Measurements from ENCODE around the gene FOXO6.
A peak's percentile ranks its signal among the peaks of the same experiment; 100 is the strongest.

FOXO6 gene

DNA sequence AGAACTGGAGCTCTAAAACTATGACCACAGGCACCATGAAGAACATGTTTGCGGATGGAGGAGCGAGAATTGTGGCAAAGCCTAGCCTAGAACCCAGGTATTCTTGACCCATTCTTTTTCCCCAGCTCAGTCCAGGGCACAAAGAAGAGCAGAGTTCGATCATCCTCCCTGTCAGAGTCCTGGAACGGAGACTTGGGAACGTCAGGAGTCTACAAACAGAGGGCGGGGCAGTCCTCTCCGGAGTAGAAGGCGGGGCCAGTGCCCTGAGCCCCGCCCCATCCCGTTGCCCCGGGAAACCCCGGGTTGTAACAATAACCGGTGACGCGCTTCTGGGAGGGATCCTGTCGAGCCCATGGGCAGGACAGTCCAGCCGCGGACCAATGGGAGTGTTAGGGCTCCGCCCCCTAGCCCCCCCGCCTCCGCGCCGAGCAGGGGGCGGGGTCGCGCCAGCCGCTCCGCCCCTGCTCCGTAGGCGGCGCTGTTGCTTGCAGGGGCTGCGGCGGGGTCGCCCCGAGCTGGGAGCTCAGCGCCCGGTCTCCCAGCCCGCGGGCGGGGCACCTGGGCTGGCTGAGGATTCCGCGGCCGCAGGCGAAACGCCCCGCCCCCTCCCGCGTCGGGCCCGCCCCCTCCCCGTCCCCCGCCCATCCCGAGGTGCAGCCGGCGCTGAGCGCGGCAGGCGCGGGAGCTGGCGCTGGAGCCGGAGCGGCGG is at the start of gene FOXO6:
Gene FOXO6, plus strand, starts transcription at position 649 of the 709 bp plus-strand sequence.
- TF ChIP-seq, protein P1, sequence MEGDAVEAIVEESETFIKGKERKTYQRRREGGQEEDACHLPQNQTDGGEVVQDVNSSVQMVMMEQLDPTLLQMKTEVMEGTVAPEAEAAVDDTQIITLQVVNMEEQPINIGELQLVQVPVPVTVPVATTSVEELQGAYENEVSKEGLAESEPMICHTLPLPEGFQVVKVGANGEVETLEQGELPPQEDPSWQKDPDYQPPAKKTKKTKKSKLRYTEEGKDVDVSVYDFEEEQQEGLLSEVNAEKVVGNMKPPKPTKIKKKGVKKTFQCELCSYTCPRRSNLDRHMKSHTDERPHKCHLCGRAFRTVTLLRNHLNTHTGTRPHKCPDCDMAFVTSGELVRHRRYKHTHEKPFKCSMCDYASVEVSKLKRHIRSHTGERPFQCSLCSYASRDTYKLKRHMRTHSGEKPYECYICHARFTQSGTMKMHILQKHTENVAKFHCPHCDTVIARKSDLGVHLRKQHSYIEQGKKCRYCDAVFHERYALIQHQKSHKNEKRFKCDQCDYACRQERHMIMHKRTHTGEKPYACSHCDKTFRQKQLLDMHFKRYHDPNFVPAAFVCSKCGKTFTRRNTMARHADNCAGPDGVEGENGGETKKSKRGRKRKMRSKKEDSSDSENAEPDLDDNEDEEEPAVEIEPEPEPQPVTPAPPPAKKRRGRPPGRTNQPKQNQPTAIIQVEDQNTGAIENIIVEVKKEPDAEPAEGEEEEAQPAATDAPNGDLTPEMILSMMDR (IDR thresholded peaks at IDR 0.05; ENCODE audit: insufficient read depth, low read length, missing control alignments): peak; percentile 28
- ChIA-PET POLR2A (no interaction called here), CTCF (interaction anchor here (1.0 to 2.0 kb wide), 10 partner anchors 9 to 77 kb away, joined by 3 to 9 read pairs (median 4); no protein-coding TSS in a partner anchor)
- H3K4me3 ChIP-seq (ENCODE audit: low read depth, low read length): peak within 1 kb of the TSS; percentile 55
- DNase-seq (ENCODE audit: low read depth, low spot score): peak; percentile 45

DNA sequence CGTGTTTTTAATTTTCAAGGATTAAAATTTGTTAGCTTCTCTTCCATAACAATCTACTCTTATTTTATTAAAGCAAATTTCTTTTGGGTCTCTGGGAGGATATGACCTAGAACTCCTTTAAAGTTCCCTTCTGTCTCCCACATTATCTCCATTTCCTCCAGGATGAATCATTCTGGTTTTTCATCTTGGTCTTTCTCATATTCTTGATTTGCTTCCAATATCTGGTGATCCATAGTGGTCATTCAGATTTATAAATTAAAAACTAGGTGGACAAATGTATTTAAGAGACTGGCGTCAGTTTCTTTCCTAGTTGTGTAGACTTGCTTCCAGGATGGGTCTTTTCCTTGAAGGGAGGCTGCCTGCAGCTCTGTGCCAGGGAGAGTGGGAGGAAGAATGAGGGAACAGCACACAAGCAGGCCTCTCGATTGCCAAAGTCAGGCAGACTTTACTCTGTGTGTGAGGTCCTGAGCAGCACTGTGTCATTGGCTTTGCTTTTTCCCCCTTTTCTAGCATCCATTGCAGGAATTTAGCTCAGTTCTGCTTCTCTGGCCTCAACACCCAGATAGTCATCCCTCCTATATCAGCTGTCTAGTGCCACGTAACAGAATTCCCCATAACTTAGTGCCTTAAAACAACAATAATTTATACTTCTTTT is 48.1 kb upstream of the FOXO6 start:
- CTCF ChIA-PET: interaction anchor here (0.7 to 7.3 kb wide), 7 partner anchors 10 to 110 kb away, joined by 3 to 52 read pairs (median 3); no protein-coding TSS in a partner anchor
- no peak overlapping the region for H3K4me3 ChIP-seq (ENCODE audit: low read depth, low read length)
- DNase-seq (ENCODE audit: low read depth, low spot score): no peak
- TF ChIP-seq, protein P1 (IDR thresholded peaks at IDR 0.05; ENCODE audit: insufficient read depth, low read length, missing control alignments): no peak
- POLR2A ChIA-PET: no interaction called here

DNA sequence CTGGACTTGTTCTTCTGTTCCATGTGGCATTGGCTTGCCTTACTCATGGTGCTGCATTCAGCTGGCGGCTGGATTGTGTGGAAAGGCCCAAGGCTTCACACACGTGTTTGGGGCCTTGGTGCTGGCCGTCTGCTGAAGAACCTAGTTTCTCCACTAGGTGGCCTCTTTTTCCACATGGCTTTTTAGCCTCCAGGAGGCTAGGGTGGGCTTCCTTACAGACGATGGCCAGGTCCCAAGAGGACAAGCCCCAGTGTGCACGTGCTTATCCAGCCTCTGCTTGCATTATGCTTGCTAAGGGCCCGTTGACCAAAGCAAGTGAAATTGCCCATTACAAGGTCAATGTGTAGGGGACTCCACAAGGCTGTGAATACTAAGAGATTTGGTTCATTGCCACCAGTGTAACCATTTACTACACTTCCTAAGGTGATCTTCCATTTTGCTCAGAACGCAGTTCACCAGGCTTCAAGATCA is 47.5 kb upstream of the FOXO6 start:
- CTCF ChIA-PET: interaction anchor here (0.7 to 7.3 kb wide), 5 partner anchors 28 to 105 kb away, joined by 3 to 52 read pairs (median 3); no protein-coding TSS in a partner anchor
- POLR2A ChIA-PET: no interaction called here
- H3K4me3 ChIP-seq (ENCODE audit: low read depth, low read length): no peak overlapping the region
- TF ChIP-seq, protein P1 (IDR thresholded peaks at IDR 0.05; ENCODE audit: insufficient read depth, low read length, missing control alignments): peak; percentile 23
- DNase-seq (ENCODE audit: low read depth, low spot score): no peak

DNA sequence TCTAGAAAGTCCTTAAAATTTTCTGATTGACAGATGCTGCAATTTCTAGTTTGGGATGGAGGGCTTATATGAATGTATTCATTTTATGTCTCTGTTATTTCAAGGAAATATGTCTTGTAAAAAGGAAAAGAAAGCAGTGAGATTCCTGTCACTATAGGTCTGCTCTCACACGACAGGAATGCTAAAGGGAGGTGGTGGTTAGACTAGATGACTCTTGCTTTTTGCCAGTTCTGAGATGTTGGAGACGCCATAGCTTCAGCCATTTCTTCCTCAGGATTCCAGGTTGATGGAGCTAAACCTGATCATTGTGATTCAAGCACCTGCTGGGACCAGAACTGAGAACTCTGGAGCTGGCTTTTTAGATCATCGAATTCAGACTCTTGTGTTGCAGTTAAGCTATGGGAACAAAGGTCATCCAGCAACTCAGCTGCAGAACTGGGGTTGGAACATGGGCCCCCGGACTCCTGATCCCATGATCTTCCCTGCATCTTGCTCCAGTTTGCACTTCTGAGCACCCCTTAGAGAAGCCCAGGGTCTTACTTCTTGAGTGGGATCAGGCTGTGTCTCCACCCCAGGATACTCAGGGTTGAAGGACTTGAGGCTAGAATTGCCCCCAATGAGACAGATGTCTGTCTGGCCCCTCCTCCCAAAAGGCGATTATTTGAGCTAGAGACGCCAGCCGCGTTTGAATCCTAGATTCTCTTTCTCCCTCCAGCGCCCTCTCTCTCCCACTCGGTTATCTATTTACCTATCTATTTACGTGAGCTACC is 46.7 kb upstream of the FOXO6 start:
- ChIA-PET CTCF (interaction anchor here (0.9 to 7.3 kb wide), 8 partner anchors 14 to 118 kb away, joined by 3 to 52 read pairs (median 3); no protein-coding TSS in a partner anchor), POLR2A (interaction anchor here (1.0 kb wide), 1 partner anchor 45 kb away, joined by 4 read pairs; no protein-coding TSS in a partner anchor)
- TF ChIP-seq, protein P1 (IDR thresholded peaks at IDR 0.05; ENCODE audit: insufficient read depth, low read length, missing control alignments): no peak
- no peak for DNase-seq (ENCODE audit: low read depth, low spot score)
- H3K4me3 ChIP-seq (ENCODE audit: low read depth, low read length): no peak overlapping the region

DNA sequence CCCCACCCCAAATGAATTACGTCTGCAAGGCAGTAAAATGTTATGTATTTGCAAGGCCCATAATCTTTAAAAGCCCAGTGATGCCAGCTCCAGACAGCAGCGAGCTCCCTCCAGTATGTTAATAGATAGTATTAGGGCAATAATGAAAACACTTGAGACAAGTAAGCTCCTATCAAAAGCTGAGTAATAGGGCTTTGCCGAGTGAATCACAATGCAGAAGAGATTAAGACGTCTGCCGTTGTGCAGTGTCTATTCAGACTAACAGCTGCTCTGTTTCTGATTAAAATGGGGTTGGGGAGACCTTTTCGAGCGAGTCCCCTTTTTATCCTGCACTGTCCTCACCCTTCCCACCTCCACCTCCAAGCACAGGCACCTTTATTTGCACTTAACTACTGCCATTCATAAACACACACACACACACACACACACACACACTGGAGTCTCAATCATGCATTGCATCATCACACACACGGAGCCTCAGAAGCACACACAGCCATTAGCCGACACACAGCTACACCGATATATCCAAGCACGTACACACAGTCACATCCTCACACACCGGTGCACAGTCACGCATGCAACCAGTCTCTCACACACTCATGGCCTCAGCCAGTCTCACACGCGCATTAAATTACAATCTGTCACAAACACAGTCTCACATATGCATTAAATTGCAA is 46.0 kb upstream of the FOXO6 start:
- peak; percentile 36 for DNase-seq (ENCODE audit: low read depth, low spot score)
- CTCF ChIA-PET: interaction anchor here (0.9 to 7.3 kb wide), 7 partner anchors 15 to 117 kb away, joined by 3 to 52 read pairs (median 3); no protein-coding TSS in a partner anchor
- TF ChIP-seq, protein P1 (IDR thresholded peaks at IDR 0.05; ENCODE audit: insufficient read depth, low read length, missing control alignments): no peak
- no peak overlapping the region; the same call in 1 of the 2 replicates for H3K4me3 ChIP-seq (ENCODE audit: low read depth, low read length)
- POLR2A ChIA-PET: interaction anchor here (0.7 to 1.0 kb wide), 2 partner anchors 44 to 640 kb away, joined by 3 to 4 read pairs; no protein-coding TSS in a partner anchor

All from AG04449 (cell line).